Measurements from ENCODE around the gene DCAF11.

Gene DCAF11

GRCh38 chr14:24122898-24123297 is 8.3 kb downstream of the DCAF11 start:
- DNase-seq = no peak

GRCh38 chr14:24123424-24124417 is 9.1 kb downstream of the DCAF11 start:
- no peak for DNase-seq

DNA sequence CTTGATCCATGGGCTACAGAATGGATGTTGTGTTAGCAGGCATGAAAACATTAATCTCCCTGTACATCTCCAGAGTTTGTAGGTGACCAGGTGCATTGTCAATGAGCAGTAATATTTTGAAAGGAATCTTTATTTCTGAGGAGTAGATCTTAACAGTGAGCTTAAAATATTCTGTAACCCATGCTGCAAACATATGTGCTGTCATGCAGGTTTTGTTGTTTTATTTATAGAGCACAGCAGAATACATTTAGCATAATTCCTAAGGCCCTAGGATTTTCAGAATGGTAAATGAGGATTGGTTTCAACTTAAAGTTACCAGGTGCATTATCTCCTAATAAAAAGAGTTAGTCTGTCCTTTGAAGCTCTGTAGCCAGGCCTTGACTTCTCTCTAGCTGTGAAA is 12.4 kb downstream of the DCAF11 start:
- no peak for DNase-seq

DNA sequence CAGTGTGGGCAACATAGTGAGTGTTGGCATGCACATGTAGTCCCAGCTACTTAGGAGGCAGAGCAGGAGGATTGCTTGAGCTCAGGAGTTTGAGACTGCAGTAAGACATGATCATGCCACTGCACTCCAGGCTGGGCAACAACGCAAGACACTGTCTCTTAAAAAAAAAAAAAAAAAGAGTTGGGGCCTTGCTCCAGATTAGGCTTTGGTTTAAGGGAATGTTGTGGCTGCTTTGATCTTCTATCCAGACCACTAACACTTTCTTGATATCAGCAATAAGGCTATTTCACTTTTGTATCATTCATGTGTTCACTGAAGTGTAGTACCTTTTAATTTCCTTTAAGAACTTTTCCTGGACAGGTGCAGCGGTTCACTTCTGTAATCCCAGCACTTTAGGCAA is 13.1 kb downstream of the DCAF11 start:
- no peak for DNase-seq

GRCh38 chr14:24129410-24129998 is 14.9 kb downstream of the DCAF11 start:
- no peak for DNase-seq

DNA sequence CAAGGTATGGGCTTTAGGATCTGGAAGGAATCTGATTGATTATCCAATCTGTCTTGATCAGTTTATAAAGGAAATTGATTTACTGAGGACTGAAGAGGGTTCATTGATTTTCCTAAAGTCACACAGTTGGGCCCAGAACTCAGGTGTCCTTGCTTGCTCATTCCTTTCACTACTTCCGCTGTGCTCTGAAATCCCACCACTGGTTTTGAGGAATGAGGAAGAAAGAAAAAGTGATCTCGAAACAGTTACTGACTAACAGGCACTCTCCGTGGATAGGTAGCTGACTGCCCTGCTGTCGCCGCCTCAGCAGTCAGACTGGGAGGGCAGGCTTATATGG is 15.8 kb downstream of the DCAF11 start, which contains the start of gene FITM1:
TSS of gene FITM1 (plus strand) at position 280 of the 337 bp plus-strand sequence. CDS start 905 bp downstream, outside the sequence.
- no peak for DNase-seq

- DNase-seq = no peak
Measured at GRCh38 chr14:24130717-24131548, 16.4 kb downstream of the DCAF11 start.

DNA sequence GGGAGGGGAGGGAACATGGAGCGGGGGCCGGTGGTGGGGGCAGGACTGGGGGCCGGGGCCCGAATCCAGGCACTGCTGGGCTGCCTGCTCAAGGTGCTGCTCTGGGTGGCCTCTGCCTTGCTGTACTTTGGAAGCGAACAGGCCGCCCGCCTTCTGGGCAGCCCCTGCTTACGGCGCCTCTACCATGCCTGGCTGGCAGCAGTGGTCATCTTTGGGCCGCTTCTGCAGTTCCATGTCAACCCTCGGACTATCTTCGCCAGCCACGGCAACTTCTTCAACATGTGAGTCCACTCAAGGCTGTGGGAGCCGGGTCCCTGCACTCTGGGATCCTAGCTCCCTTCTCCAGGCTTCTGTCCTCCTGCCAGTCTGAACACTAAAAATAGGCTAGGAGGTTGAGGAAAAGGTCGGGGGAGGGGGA is 17.0 kb downstream of the DCAF11 start:
- no peak for DNase-seq

DNA sequence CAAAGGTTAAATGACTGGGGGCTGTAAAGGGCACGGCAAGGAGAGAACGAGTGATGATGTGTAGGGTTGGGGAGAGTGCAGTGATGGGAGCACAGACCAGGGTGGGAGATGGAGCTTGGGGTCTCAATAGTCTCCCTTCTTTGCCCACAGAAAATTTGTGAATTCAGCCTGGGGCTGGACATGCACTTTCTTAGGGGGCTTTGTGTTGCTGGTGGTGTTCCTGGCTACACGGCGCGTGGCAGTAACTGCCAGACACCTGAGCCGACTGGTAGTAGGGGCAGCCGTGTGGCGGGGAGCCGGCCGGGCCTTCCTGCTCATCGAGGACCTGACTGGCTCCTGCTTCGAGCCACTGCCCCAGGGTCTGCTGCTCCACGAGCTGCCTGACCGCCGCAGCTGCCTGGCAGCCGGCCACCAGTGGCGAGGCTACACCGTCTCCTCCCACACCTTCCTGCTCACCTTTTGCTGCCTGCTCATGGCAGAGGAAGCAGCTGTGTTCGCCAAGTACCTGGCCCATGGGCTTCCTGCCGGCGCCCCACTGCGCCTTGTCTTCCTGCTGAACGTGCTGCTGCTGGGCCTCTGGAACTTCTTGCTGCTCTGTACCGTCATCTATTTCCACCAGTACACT is 17.6 kb downstream of the DCAF11 start:
- DNase-seq = peak; percentile 12

DNA sequence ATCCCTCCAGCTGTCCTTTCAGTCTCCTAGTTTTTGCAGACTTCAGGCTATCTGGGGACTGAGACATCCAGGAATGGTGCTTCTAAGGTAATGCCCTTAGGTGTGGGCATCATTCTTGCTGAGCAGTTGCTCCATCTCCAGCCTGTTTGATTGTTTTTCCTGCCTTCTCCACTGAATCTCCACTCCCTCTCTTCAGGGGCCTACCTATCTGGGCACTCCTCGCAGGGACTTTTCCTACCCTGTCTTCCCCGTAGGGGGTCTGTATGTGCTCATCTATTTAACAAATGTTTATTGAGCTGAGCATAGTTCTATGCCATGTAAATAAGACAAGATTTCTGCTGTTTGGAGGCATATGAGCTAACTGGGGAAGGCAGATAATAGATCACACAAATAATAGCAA is 18.4 kb downstream of the DCAF11 start:
- DNase-seq = no peak

DNA sequence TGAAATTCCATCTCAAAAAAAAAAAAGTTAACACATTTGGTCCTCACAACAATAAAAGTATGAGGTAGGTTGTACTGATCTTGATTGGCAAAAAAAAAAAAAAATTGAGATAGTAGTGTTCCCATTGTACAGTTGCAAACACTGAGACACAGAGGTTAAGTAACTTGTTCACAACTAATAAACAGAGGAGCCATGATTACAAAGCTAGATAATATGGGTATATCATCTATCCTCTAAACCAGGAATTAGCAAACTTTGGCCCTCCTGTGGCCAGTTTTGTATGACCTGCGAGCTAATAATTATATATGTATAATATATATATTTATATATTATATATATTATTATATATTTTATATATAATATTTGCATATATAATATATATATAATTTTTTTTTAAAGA is 19.2 kb downstream of the DCAF11 start:
- no peak for DNase-seq

DNA sequence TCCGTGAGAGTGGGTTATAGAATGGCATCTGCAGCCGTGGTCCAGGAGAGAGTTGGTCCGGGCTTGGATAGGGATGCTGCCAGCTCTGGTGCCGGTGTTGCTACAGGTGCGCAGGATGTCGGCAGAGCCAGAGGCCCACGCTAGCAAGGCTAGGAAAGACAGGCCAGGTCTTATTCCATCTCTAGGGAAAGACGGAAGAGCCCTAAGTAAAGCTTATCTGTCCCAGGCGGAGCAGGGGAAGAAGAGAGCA is 20.9 kb downstream of the DCAF11 start:
- DNase-seq = no peak

GRCh38 chr14:24135834-24136683 is 21.5 kb downstream of the DCAF11 start, which contains the start of gene PSME1:
PSME1 (plus strand) TSS chr14:24136194; CDS start chr14:24136263, 69 bp downstream.
- DNase-seq = peak; percentile 95

DNA sequence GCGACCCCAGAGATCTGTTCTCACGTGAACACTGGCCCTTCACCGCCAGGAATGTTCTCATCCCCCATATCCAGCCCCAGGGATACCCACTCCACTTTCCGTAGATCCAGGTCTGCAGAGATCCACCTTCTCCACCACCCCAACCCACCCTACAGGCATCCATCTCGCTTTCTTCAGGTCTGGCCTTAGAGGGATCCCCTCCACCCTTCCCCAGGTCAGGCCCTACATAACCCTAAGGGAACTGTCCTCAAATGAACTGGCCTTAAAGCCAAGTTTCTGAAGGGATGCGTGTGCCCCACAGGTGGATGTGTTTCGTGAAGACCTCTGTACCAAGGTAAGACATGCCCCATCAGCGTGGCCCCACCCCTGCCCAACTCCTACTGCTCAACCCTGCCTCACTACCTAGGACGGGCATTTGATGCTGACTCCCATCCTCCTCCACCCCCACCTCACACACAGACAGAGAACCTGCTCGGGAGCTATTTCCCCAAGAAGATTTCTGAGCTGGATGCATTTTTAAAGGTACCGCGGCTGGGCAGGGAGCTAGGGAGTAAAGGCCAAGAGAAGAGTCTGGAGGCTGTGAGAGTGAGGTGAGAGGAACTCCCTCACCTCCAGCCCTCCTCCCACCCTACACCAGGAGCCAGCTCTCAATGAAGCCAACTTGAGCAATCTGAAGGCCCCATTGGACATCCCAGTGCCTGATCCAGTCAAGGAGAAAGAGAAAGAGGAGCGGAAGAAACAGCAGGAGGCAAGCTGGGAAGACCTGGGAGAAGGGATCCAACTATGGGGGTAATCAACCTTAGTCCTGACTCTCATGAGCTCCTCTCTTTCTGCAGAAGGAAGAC is 22.3 kb downstream of the DCAF11 start:
- no peak for DNase-seq

- DNase-seq = no peak
Measured at GRCh38 chr14:24137529-24138395, 23.2 kb downstream of the DCAF11 start.

DNA sequence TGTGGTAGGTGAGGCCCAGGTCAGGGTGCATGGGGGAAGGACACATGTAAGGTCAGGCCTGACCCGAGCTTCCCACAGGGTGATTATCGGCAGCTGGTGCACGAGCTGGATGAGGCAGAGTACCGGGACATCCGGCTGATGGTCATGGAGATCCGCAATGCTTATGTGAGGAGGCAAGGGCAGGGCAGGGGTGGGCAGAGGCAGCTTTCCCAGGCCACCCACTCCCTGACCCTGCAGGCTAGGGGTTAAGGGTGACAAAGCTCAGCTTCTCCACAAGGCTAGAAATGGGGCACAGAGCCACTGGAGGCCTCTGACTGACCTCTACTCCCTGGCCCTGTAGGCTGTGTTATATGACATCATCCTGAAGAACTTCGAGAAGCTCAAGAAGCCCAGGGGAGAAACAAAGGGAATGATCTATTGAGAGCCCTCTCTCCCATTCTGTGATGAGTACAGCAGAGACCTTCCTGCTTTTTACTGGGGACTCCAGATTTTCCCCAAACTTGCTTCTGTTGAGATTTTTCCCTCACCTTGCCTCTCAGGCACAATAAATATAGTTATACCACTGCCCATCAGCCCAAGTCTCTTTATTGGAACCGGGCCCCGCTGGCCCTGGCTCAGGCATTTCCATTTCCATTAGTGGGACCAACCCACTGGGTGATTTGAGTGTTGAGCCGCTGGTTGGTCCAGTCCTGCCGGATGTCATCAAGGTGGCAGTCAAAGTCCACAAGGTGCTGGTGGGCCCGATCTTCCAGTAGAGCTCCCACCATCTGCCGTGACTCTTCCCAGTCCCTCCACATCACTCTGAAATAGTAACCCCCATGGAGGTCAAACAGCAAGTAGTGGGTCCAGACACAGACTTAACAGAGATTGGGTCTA is 24.1 kb downstream of the DCAF11 start:
- no peak for DNase-seq

GRCh38 chr14:24139272-24139934 is 24.8 kb downstream of the DCAF11 start:
- no peak for DNase-seq

DNA sequence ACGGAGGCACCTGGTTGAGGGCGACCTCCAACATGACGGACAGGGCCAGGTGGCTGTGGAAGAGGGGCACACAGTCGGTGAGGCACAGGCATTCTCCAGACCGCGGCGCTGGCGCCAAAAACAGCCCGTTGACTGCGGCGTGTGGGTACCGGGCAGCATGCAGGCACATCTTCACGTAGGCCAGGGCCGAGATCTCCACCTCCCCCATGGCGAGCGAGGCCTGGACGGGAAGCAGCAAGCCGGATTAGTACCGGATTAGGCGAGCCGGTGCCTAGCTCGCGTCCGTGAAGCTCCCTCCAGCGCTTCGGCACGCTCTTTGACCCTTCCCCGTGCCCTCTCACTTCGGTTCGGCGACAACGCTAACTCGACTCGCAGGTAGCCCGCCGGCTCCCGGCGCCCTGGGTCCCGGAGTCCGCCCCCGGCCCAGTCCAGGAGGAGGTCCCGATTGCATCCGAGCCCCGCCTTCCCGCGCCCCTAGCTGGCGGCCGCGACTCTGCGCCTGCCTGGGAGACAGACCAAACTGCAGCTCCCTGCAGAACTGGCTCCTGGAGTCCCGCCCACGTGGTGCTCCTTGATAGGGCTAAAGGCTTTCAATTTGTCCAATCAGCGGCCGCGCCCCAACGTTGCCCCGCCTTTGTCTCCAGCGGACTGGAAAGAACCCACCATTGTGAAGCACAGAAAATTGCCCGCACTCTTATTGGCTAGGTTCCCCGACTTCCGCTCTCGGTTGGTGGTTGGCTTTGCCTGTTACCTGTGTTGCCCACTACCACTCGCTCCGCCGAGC is 26.7 kb downstream of the DCAF11 start, which contains the start of gene EMC9:
TSS of gene EMC9 (minus strand) at position 495 of the 784 bp plus-strand sequence. CDS start at position 208, 287 bp downstream.
- peak; percentile 99 for DNase-seq
